ENCODE results near the gene OPTC.
"Not testable (repeated sequence)": the region's sequence is repeated elsewhere in the genome, so short reads cannot be mapped to it uniquely, and the experiment has no call there.

OPTC gene

GRCh38 chr1:203458078-203458477 is 35.9 kb upstream of the OPTC start:
- Histone ChIP-seq H3K36me3 (ENCODE audit: insufficient read depth, low read length) (no peaks in the 10 kb centered on the region), H3K27me3 (ENCODE audit: insufficient read depth, low read length) (peaks cover 6% of the 10 kb centered on the region), H3K4me3 (ENCODE audit: low read length) (no peak overlapping the region), H3K4me1 (ENCODE audit: insufficient read depth, low read length) (no peaks in the 10 kb centered on the region), H3K9me3 (ENCODE audit: low read length) (no peaks in the 10 kb centered on the region), H2AFZ (ENCODE audit: low read depth, low read length) (no peak overlapping the region)

- Histone ChIP-seq H3K27me3 (ENCODE audit: insufficient read depth, low read length) (peaks cover 21% of the 10 kb centered on the region), H3K9me3 (ENCODE audit: low read length) (no peaks in the 10 kb centered on the region), H3K36me3 (ENCODE audit: insufficient read depth, low read length) (no peaks in the 10 kb centered on the region), H2AFZ (ENCODE audit: low read depth, low read length) (no peak overlapping the region), H3K4me1 (ENCODE audit: insufficient read depth, low read length) (no peaks in the 10 kb centered on the region), H3K4me3 (ENCODE audit: low read length) (no peak overlapping the region)
These were observed 34.2 kb upstream of the OPTC start for GRCh38 chr1:203459671-203460201.

- no peak overlapping the region for H2AFZ ChIP-seq (ENCODE audit: low read depth, low read length)
- H3K36me3 ChIP-seq (ENCODE audit: insufficient read depth, low read length) = no peaks in the 10 kb centered on the region
- no peaks in the 10 kb centered on the region for H3K9me3 ChIP-seq (ENCODE audit: low read length)
- H3K27me3 ChIP-seq (ENCODE audit: insufficient read depth, low read length) = peaks cover 24% of the 10 kb centered on the region
- peaks cover 8% of the 10 kb centered on the region for H3K4me1 ChIP-seq (ENCODE audit: insufficient read depth, low read length)
- no peak overlapping the region for H3K4me3 ChIP-seq (ENCODE audit: low read length)
These were observed 32.2 kb upstream of the OPTC start for GRCh38 chr1:203461717-203462116.

- H3K9me3 ChIP-seq (ENCODE audit: low read length) = no peaks in the 10 kb centered on the region
- H2AFZ ChIP-seq (ENCODE audit: low read depth, low read length) = no peak overlapping the region
- H3K4me1 ChIP-seq (ENCODE audit: insufficient read depth, low read length) = peaks cover 8% of the 10 kb centered on the region
- no peak overlapping the region for H3K4me3 ChIP-seq (ENCODE audit: low read length)
- H3K27me3 ChIP-seq (ENCODE audit: insufficient read depth, low read length) = peaks cover 24% of the 10 kb centered on the region
- H3K36me3 ChIP-seq (ENCODE audit: insufficient read depth, low read length) = no peaks in the 10 kb centered on the region
These were observed 31.8 kb upstream of the OPTC start for GRCh38 chr1:203462143-203462542.

GRCh38 chr1:203462878-203463277 is 31.1 kb upstream of the OPTC start:
- Histone ChIP-seq H3K4me1 (ENCODE audit: insufficient read depth, low read length) (peaks cover 8% of the 10 kb centered on the region), H2AFZ (ENCODE audit: low read depth, low read length) (no peak overlapping the region), H3K4me3 (ENCODE audit: low read length) (no peak overlapping the region), H3K36me3 (ENCODE audit: insufficient read depth, low read length) (no peaks in the 10 kb centered on the region), H3K9me3 (ENCODE audit: low read length) (no peaks in the 10 kb centered on the region), H3K27me3 (ENCODE audit: insufficient read depth, low read length) (peaks cover 24% of the 10 kb centered on the region)

- no peak overlapping the region for H2AFZ ChIP-seq (ENCODE audit: low read depth, low read length)
- no peaks in the 10 kb centered on the region for H3K36me3 ChIP-seq (ENCODE audit: insufficient read depth, low read length)
- H3K9me3 ChIP-seq (ENCODE audit: low read length) = no peaks in the 10 kb centered on the region
- no peak overlapping the region for H3K4me3 ChIP-seq (ENCODE audit: low read length)
- peaks cover 8% of the 10 kb centered on the region for H3K4me1 ChIP-seq (ENCODE audit: insufficient read depth, low read length)
- H3K27me3 ChIP-seq (ENCODE audit: insufficient read depth, low read length) = peaks cover 24% of the 10 kb centered on the region
These were observed 30.4 kb upstream of the OPTC start for GRCh38 chr1:203463469-203464062.

- no peak overlapping the region for H2AFZ ChIP-seq (ENCODE audit: low read depth, low read length)
- H3K4me3 ChIP-seq (ENCODE audit: low read length) = no peak overlapping the region
- H3K9me3 ChIP-seq (ENCODE audit: low read length) = no peaks in the 10 kb centered on the region
- peaks cover 8% of the 10 kb centered on the region for H3K4me1 ChIP-seq (ENCODE audit: insufficient read depth, low read length)
- H3K27me3 ChIP-seq (ENCODE audit: insufficient read depth, low read length) = peaks cover 22% of the 10 kb centered on the region
- H3K36me3 ChIP-seq (ENCODE audit: insufficient read depth, low read length) = no peaks in the 10 kb centered on the region
These were observed 29.7 kb upstream of the OPTC start for GRCh38 chr1:203464226-203464625.

- H3K9me3 ChIP-seq (ENCODE audit: low read length) = no peaks in the 10 kb centered on the region
- peaks cover 22% of the 10 kb centered on the region for H3K27me3 ChIP-seq (ENCODE audit: insufficient read depth, low read length)
- peaks cover 8% of the 10 kb centered on the region for H3K4me1 ChIP-seq (ENCODE audit: insufficient read depth, low read length)
- no peaks in the 10 kb centered on the region for H3K36me3 ChIP-seq (ENCODE audit: insufficient read depth, low read length)
- H3K4me3 ChIP-seq (ENCODE audit: low read length) = no peak overlapping the region
- no peak overlapping the region for H2AFZ ChIP-seq (ENCODE audit: low read depth, low read length)
These were observed 29.2 kb upstream of the OPTC start for GRCh38 chr1:203464743-203465142.

- Histone ChIP-seq H3K4me1 (ENCODE audit: insufficient read depth, low read length) (peaks cover 8% of the 10 kb centered on the region), H2AFZ (ENCODE audit: low read depth, low read length) (no peak overlapping the region), H3K4me3 (ENCODE audit: low read length) (no peak overlapping the region), H3K27me3 (ENCODE audit: insufficient read depth, low read length) (peaks cover 22% of the 10 kb centered on the region), H3K9me3 (ENCODE audit: low read length) (no peaks in the 10 kb centered on the region), H3K36me3 (ENCODE audit: insufficient read depth, low read length) (no peaks in the 10 kb centered on the region)
These were observed 28.7 kb upstream of the OPTC start for GRCh38 chr1:203465146-203465798.

- Histone ChIP-seq H3K9me3 (ENCODE audit: low read length) (no peaks in the 10 kb centered on the region), H3K4me1 (ENCODE audit: insufficient read depth, low read length) (peaks cover 8% of the 10 kb centered on the region), H3K4me3 (ENCODE audit: low read length) (no peak overlapping the region), H2AFZ (ENCODE audit: low read depth, low read length) (no peak overlapping the region), H3K27me3 (ENCODE audit: insufficient read depth, low read length) (peaks cover 22% of the 10 kb centered on the region), H3K36me3 (ENCODE audit: insufficient read depth, low read length) (no peaks in the 10 kb centered on the region)
These were observed 28.0 kb upstream of the OPTC start for GRCh38 chr1:203465948-203466347.

GRCh38 chr1:203466906-203467549 is 26.9 kb upstream of the OPTC start:
- H3K9me3 ChIP-seq (ENCODE audit: low read length); H3K4me1 ChIP-seq (ENCODE audit: insufficient read depth, low read length); H3K36me3 ChIP-seq (ENCODE audit: insufficient read depth, low read length); H2AFZ ChIP-seq (ENCODE audit: low read depth, low read length); H3K4me3 ChIP-seq (ENCODE audit: low read length): not testable (repeated sequence)
- peaks cover 22% of the 10 kb centered on the region for H3K27me3 ChIP-seq (ENCODE audit: insufficient read depth, low read length)

- Histone ChIP-seq H3K4me3 (ENCODE audit: low read length) (no peak overlapping the region), H3K36me3 (ENCODE audit: insufficient read depth, low read length) (no peaks in the 10 kb centered on the region), H3K9me3 (ENCODE audit: low read length) (no peaks in the 10 kb centered on the region), H3K4me1 (ENCODE audit: insufficient read depth, low read length) (peaks cover 8% of the 10 kb centered on the region), H3K27me3 (ENCODE audit: insufficient read depth, low read length) (peaks cover 22% of the 10 kb centered on the region), H2AFZ (ENCODE audit: low read depth, low read length) (no peak overlapping the region)
These were observed 26.4 kb upstream of the OPTC start for GRCh38 chr1:203467550-203467921.

- Histone ChIP-seq H3K9me3 (ENCODE audit: low read length) (no peaks in the 10 kb centered on the region), H3K4me1 (ENCODE audit: insufficient read depth, low read length) (peaks cover 8% of the 10 kb centered on the region), H3K36me3 (ENCODE audit: insufficient read depth, low read length) (no peaks in the 10 kb centered on the region), H3K27me3 (ENCODE audit: insufficient read depth, low read length) (peaks cover 18% of the 10 kb centered on the region), H2AFZ (ENCODE audit: low read depth, low read length) (no peak overlapping the region), H3K4me3 (ENCODE audit: low read length) (no peak overlapping the region)
These were observed 25.6 kb upstream of the OPTC start for GRCh38 chr1:203468326-203468725.

Data from neuron (in vitro differentiated cells).